Kidney glomerular epithelial cell (primary cell): Measurements from ENCODE around the gene PPP3CB.
"Not testable (repeated sequence)": the region's sequence is repeated elsewhere in the genome, so short reads cannot be mapped to it uniquely, and the experiment has no call there.

Source experiments
- DNase-seq: peaks from one replicate; lab custom pipeline; 2025; lab: John Stamatoyannopoulos, UW

Gene PPP3CB

DNA sequence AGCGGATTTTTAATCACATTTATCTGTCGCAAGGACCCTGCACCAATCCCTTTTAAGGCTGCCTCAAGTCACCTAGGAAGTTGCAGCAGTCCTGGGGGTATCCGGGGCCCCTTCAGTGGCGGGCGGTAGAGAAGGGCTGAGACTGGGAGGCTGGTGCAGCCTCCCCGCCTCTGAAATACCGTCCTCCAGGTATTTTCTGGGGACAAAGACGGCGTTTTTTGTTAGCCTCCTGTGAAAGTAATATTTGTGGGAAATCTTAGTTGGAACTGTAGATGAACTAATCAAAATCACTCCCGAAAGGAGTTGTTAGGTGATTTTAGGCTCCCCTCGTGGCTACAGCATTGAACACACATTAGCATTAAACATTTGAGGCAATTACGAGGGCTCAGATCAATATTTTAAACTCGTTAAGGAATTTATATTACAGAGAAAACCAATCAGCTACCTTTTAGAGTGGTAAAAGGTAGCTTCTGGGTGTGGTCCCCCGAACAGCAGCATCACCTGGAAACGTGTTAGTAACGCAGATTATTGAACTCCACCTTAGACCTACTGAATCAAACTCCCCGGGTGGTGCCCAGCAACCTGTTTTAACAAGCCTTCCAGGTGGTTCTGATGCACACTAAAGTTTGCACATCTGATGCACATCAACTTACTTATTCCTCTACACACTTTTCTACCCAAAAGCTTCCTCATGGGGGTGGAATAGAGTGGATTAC is 81.4 kb downstream of the PPP3CB start:
- DNase-seq: no peak

DNA sequence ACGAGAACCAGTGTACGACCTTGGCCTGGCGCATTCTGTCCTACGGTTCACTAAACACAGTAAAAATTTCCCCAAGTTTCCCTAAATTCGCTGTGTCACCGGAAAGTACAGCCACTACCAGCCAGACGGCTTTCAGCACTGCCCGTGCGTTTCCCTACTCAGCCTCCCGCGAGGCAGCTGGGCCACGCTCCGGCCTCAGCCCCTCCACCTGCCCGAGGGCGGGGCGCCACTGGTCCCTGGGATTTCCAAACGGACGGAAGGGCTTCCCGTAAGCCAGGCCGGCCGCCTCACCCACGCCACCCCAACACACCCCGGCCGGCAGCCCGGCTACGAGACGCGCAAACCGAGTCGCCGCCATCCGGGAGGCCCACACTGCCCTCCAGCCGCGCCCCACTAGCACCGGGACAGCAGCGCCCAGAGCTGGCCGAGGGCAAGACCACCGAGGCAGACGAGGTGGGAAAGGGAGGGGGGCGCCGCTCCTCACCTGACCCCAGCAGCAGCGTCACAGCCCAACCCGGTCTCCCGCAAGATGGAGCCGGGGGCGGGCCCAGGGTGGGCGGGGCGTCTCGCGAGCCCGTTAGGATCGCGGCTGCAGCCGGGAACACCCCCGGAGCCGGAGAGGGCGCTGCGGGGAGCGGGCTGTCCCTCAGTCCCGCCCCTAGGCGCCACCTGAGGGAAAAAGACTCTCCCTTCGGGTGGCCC is 82.1 kb downstream of the PPP3CB start, which contains the start of gene ANXA7:
ANXA7 (minus strand) TSS at position 531 of the 702 bp plus-strand sequence. CDS start 13,202 bp downstream, outside the sequence.
- DNase-seq: peak; percentile 80

DNA sequence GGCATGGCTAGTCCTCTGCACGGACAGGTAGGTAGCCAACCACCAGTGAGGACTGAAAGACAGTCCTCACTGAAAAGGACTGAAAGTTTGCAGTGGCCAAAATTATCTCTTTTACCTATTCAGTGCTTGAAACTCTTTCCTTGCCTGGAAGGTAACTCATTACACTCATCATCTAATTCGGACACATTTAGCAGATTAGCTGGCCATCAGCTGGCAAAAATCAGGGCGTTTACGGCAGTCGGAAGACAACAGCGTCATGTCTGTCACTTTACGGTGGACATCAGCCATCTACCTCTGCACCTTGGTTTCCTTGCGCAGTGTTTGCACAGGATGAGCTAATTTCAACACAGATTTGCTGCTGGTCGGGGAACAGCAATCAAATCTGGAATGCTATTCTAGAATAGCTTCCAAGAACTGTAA is 82.7 kb downstream of the PPP3CB start:
- peak; percentile 73 for DNase-seq

DNA sequence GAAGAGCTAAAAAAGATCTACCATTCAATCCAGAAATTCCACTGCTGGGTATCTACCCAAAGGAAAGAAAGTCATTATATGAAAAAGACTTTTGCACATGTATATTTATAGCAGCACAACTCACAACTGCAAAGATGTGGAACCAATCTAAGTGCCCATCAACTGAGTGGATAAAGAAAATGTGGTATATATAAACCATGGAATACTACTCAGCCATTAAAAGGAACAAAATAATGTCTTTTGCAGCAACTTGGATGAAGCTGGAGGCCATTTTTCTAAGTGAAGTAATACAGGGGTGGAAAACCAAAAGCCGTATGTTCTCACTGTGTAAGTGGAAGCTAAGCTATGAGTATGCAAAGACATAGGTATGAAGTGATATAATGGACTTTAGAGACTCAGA is 84.9 kb downstream of the PPP3CB start:
- no peak for DNase-seq

DNA sequence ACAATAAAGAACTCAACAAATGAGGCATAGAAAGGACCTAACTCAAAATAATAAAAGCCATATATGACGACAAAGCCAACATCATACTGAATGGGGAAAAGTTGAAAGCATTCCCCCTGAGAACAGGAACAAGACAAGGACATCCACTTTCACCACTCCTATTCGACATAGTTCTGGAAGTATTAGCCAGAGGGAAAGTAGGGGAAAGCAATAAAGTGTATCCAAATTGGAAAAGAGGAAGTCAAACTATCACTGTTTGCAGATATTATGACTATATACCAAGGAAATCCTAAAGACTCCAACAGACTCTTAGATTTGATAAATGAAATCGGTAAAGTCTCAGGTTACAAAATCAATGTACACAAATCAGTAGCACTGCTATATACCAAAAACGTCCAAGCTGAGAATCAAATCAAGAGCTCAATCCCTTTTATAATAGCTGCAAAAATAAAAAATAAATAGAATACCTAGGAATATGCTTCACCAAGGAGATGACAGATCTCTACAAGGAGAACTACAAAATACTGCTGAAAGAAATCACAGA is 86.8 kb downstream of the PPP3CB start:
- no peak for DNase-seq

GRCh38 chr10:73408061-73408460 is 87.8 kb downstream of the PPP3CB start:
- no peak for DNase-seq

- no peak for DNase-seq
Observed at GRCh38 chr10:73407495-73407894, 88.3 kb downstream of the PPP3CB start.

GRCh38 chr10:73406846-73407245 is 89.0 kb downstream of the PPP3CB start:
- DNase-seq: peak; percentile 82

DNA sequence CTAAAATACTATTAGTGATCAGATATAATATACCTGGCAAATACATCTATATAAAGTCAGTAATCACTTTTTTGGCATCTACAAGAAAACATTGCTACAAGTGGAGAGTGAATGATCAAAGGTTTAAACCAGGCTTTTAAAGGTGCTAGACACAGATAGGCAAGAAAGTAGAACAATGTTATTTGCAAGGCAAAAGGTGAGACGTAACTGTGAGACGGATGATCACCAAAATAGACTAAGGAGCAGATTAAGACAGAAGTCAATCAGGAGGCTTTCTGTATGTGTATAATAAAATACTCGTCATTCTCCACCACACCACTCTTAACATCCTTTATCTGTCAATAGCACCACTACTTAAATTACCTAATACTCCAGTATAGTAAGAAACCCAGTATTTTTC is 90.3 kb downstream of the PPP3CB start:
- DNase-seq: no peak

DNA sequence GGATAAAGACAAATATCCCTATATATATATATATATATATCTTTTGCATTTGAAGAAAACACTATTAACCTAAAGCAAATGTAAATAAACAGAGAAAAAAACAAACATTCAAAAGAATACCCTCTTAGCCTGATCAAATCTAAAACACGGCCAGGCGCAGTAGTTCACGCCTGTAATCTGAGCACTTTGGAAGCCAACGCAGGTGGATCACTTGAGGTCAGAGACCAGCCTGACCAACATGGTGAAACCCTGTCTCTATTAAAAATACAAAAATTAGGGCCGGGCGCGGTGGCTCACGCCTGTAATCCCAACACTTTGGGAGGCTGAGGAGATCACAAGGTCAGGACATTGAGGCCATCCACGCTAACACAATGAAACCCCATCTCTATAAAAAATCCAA is 91.1 kb downstream of the PPP3CB start:
- no peak for DNase-seq

GRCh38 chr10:73401636-73402035 is 94.2 kb downstream of the PPP3CB start:
- no peak for DNase-seq

DNA sequence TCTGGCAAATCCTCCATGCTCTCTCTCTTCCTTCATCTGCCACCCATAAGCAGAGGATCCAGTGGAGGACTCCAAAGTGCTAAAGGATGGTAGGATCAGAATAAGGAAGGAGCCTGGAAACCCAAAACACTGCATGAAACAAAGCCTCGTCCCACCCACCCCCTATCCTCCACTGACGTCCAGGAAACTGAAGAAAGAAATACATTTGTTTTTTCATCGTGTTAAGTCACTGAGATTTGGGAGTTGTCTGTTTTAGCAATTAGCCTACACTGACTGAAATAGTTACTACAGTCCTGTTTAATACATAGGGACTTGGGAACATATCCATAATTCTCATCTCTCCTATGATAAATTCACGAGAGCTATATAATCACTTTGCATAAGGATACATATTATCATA is 96.8 kb downstream of the PPP3CB start:
- DNase-seq: no peak

DNA sequence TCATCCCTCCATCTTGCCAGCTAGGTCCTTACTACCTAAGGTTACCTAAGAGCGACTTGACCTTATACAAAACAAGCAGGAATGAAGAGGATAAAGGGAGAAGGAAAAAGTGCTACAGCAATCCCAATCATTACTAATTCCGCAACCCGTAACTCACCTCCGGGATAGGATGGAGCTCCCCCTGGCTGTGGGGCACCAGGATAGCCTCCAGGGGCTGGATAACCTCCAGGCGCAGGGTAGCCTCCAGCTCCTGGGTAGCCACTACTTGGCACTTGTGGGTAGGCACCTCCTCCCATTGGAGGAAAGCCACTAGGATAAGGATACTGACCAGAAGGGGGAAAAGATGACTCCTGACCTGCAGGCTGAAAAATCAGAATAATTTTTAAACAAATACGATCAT is 97.8 kb downstream of the PPP3CB start:
- DNase-seq: no peak

- not testable (repeated sequence) for DNase-seq
Observed at GRCh38 chr10:73394325-73394724, 101.5 kb downstream of the PPP3CB start.

DNA sequence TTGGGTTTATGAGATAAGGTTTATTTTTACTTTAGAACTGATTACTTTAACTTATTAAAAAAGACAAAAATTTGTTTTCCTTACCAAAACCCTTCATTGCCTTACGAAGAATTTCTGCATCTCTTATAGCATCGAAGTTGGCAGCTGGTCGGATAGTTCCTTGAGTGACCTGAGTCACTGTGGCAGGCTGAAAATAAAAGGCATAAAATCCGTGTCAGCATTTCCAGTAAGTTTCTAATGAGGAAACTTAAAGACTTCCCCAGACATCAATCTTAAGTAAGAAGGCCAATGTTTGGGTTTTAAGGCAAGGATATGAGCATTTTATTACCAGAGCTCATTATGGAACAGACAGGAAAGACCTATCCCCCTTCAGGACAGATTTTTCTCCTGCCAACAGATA is 107.6 kb downstream of the PPP3CB start:
- no peak for DNase-seq

GRCh38 chr10:73386583-73386982 is 109.2 kb downstream of the PPP3CB start:
- no peak for DNase-seq
